GM23338 (cell line): ENCODE results near the gene PIGS. TPM values are rescaled to one million over a fixed set of nuclear protein-coding genes. Genes with fewer than 3 reads are reported as not detected.

Source experiments
- ATAC-seq: fragments of 200-7000 bp; cut with Tn5 transposase; 3 replicates; pipeline ENCODE4 v1.9.1; 2020
- DNase-seq: peaks from one replicate; pipeline ENCODE4 v3.0.0-alpha.2; 2015; ENCODE audit warnings: low spot score
- H2AFZ ChIP-seq: fragments of 200-600 bp; sonication (generic); 2 replicates; pipeline ENCODE4 v1.8.0; 2016; ENCODE audit warnings: antibody characterized with exemption, mild to moderate bottlenecking, moderate library complexity
- H3F3A ChIP-seq: fragments of 200-600 bp; sonication (generic); replicated peaks from 2 replicates; pipeline ENCODE4 v1.8.0; 2017; ENCODE audit warnings: antibody characterized with exemption, mixed run types, low read depth
- H3K27ac ChIP-seq: fragments of 200-600 bp; sonication (generic); 2 replicates; pipeline ENCODE4 v1.6.1; 2016; ENCODE audit warnings: low read depth
- H3K27me3 ChIP-seq: fragments of 200-600 bp; sonication (generic); 2 replicates; pipeline ENCODE4 v1.8.0; 2016; ENCODE audit warnings: mild to moderate bottlenecking, mixed run types, moderate library complexity; ENCODE audit not compliant: insufficient read depth
- H3K36me3 ChIP-seq: fragments of 200-600 bp; sonication (generic); 2 replicates; pipeline ENCODE4 v1.8.0; 2016; ENCODE audit warnings: mild to moderate bottlenecking; ENCODE audit not compliant: insufficient read depth
- H3K4me1 ChIP-seq: fragments of 200-600 bp; sonication (generic); 2 replicates; pipeline ENCODE4 v1.8.0; 2016; ENCODE audit warnings: mild to moderate bottlenecking, moderate library complexity; ENCODE audit not compliant: insufficient read depth
- H3K4me2 ChIP-seq: fragments of 200-600 bp; sonication (generic); 2 replicates; pipeline ENCODE4 v1.7.1; 2017; ENCODE audit warnings: mixed run types
- H3K4me3 ChIP-seq: fragments of 200-600 bp; sonication (generic); 2 replicates; pipeline ENCODE4 v1.6.1; 2016; ENCODE audit warnings: mixed run types
- H3K79me2 ChIP-seq: fragments of 200-600 bp; sonication (generic); replicated peaks from 2 replicates; pipeline ENCODE4 v1.8.0; 2017; ENCODE audit warnings: mild to moderate bottlenecking; ENCODE audit not compliant: insufficient read depth
- H3K9me2 ChIP-seq: fragments of 200-600 bp; sonication (generic); 2 replicates; pipeline ENCODE4 v1.8.0; 2017; ENCODE audit not compliant: insufficient read depth
- H4K20me1 ChIP-seq: fragments of 200-600 bp; sonication (generic); replicated peaks from 2 replicates; pipeline ENCODE4 v1.8.0; 2017; ENCODE audit warnings: mild to moderate bottlenecking; ENCODE audit not compliant: insufficient read depth
- H3K27ac Mint-ChIP-seq: 2 replicates; pipeline ENCODE4 v1.8.0; 2020; ENCODE audit warnings: inconsistent platforms, mild to moderate bottlenecking, moderate library complexity, mixed read lengths
- H3K27me3 Mint-ChIP-seq: 3 replicates; pipeline ENCODE4 v1.8.0; 2022; ENCODE audit warnings: low read depth, mild to moderate bottlenecking, moderate library complexity, mixed read lengths, inconsistent platforms; ENCODE audit not compliant: insufficient read depth, poor library complexity
- H3K36me3 Mint-ChIP-seq: 3 replicates; pipeline ENCODE4 v1.8.0; 2021; ENCODE audit warnings: low read depth, mild to moderate bottlenecking, inconsistent platforms, moderate library complexity, mixed read lengths
- H3K4me1 Mint-ChIP-seq: 3 replicates; pipeline ENCODE4 v1.8.0; 2020; ENCODE audit warnings: mild to moderate bottlenecking, inconsistent platforms, mixed read lengths
- H3K4me3 Mint-ChIP-seq: 3 replicates; pipeline ENCODE4 v1.8.0; 2021; ENCODE audit warnings: moderate library complexity, mild to moderate bottlenecking, inconsistent platforms, mixed read lengths
- H3K9me3 Mint-ChIP-seq: 3 replicates; pipeline ENCODE4 v1.8.0; 2020; ENCODE audit warnings: moderate library complexity, mild to moderate bottlenecking, inconsistent platforms, mixed read lengths
- CREB1 ChIP-seq: fragments of 250-450 bp; sonication (Bioruptor Pico); IDR thresholded peaks from 2 replicates; pipeline ENCODE4 v1.5.0; 2020; ENCODE audit warnings: low read depth, mild to moderate bottlenecking, moderate library complexity
- JUNB ChIP-seq: IDR thresholded peaks from one replicate; pipeline ENCODE4 v1.6.1; 2016; ENCODE audit warnings: antibody characterized with exemption; ENCODE audit not compliant: unreplicated experiment
- NANOG ChIP-seq: IDR thresholded peaks from 2 replicates; pipeline ENCODE4 v1.6.1; 2016; ENCODE audit warnings: antibody characterized with exemption, borderline replicate concordance
- POLR2AphosphoS5 ChIP-seq: IDR thresholded peaks from 2 replicates; pipeline ENCODE4 v1.6.1; 2016; ENCODE audit warnings: antibody characterized with exemption, low read depth
- STAT1 ChIP-seq: IDR thresholded peaks from one replicate; pipeline ENCODE4 v1.6.1; 2016; ENCODE audit warnings: antibody characterized with exemption; ENCODE audit not compliant: unreplicated experiment
- ZNF114 ChIP-seq: fragments of 250-450 bp; sonication (Bioruptor Pico); IDR thresholded peaks from 2 replicates; pipeline ENCODE4 v1.5.0; 2020; ENCODE audit warnings: mild to moderate bottlenecking, moderate library complexity
- polyA plus RNA-seq: library from polyadenylated mRNA; unstranded; fragments of >200 nt; fragmentation: Nextera tagmentation; extraction: Ambion mirVana; gene quantifications from 2 replicates; pipeline ENCODE4 v1.2.1, GENCODE V29; 2016
- total RNA-seq: library from RNA; depleted of rRNA; stranded (reverse); fragments of >200 nt; shearing (Covaris generic); gene quantifications from 2 replicates; pipeline ENCODE4 v1.2.3, GENCODE V29; 2014
- TF ChIP-seq, protein P1 (sequence below), 2 experiments: fragments of 200-600 bp in 1 of 2; sonication (generic) in 1 of 2; conservative IDR thresholded peaks; 2 replicates each; pipeline versions ENCODE4 v1.5.1 to v1.6.1; 2016 to 2017; ENCODE audit warnings: antibody characterized with exemption in 2 of 2, low read depth in 2 of 2, mild to moderate bottlenecking in 2 of 2, moderate library complexity in 1 of 2
- TF ChIP-seq, protein P2 (sequence below): IDR thresholded peaks from 2 replicates; pipeline ENCODE4 v1.6.1; 2016; ENCODE audit warnings: antibody characterized with exemption
- TF ChIP-seq, protein P3 (sequence below): IDR thresholded peaks from one replicate; pipeline ENCODE4 v1.6.1; 2018; ENCODE audit warnings: antibody characterized with exemption; ENCODE audit not compliant: unreplicated experiment

Gene PIGS
- total and polyA plus RNA-seq, 2 experiments from 2014 or later, result 16.4 to 53.2 TPM

DNA sequence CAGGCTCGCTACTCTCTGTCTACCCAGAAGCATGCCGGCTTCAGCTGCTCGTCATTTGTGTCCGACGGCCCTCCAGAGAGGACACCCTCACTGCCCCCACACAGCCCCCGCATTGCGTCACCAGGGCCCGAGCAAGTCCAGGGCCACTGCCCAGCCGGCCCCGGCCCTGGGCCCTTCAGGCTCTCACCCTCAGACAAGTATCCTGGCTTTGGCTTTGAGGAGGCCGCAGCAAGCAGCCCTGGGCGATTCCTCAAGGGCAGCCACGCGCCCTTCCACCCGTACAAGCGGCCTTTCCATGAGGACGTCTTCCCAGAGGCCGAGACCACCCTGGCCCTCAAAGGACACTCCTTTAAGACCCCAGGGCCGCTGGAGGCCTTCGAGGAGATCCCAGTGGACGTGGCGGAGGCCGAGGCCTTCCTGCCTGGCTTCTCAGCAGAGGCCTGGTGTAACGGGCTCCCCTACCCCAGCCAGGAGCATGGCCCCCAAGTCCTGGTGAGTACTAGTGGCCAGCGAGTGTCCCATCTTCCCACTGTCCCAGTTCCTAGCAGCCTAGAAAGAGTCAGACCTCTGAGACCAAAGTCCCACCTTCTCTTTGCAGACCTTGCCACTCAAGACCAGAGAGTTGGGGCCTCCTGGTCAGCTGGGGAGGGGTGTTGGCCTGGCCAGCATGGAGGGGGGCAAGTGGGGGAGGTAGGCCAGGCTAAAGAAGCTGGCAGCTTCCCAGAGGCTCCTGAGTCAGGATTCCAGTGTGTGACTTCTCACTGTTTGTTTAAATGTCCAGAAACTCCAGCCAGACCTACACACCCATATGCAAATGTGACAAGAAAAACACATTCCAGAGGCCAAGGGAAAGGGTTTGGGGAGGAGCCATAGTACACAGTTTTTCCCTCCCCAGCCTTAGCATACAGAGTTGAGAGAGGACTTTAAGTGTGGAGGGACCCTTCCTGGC, 46.6 kb downstream of the PIGS start:
- TF ChIP-seq CREB1 (CRISPR knock-in tag), result no peak
- TF ChIP-seq, protein P1, sequence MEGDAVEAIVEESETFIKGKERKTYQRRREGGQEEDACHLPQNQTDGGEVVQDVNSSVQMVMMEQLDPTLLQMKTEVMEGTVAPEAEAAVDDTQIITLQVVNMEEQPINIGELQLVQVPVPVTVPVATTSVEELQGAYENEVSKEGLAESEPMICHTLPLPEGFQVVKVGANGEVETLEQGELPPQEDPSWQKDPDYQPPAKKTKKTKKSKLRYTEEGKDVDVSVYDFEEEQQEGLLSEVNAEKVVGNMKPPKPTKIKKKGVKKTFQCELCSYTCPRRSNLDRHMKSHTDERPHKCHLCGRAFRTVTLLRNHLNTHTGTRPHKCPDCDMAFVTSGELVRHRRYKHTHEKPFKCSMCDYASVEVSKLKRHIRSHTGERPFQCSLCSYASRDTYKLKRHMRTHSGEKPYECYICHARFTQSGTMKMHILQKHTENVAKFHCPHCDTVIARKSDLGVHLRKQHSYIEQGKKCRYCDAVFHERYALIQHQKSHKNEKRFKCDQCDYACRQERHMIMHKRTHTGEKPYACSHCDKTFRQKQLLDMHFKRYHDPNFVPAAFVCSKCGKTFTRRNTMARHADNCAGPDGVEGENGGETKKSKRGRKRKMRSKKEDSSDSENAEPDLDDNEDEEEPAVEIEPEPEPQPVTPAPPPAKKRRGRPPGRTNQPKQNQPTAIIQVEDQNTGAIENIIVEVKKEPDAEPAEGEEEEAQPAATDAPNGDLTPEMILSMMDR (conservative IDR thresholded peaks at IDR 0.05; ENCODE audit: low read depth in 2 of 2), result no peak
- peaks cover 3% of the 10 kb centered on the region; the same call in 2 of the 3 replicates for H3K4me1 Mint-ChIP-seq
- Histone ChIP-seq H3K27ac (no peak overlapping the region), H4K20me1 (no peaks in the 10 kb centered on the region), H3K36me3 (no peaks in the 10 kb centered on the region), H3F3A (no peaks in the 10 kb centered on the region), H3K79me2 (no peaks in the 10 kb centered on the region), H3K27me3 (no peaks in the 10 kb centered on the region), H3K4me2 (no peak overlapping the region), H3K9me2 (no peaks in the 10 kb centered on the region), H2AFZ (no peak overlapping the region), H3K4me1 (no peaks in the 10 kb centered on the region), H3K4me3 (no peak overlapping the region)
- no peak overlapping the region for H3K27ac Mint-ChIP-seq
- no peak for DNase-seq
- no peak overlapping the region for H3K4me3 Mint-ChIP-seq
- no peak for ATAC-seq
- H3K36me3 Mint-ChIP-seq, result no peaks in the 10 kb centered on the region; the same call in 2 of the 3 replicates
- no peaks in the 10 kb centered on the region; the same call in 2 of the 3 replicates for H3K9me3 Mint-ChIP-seq
- peaks cover 24% of the 10 kb centered on the region for H3K27me3 Mint-ChIP-seq

DNA sequence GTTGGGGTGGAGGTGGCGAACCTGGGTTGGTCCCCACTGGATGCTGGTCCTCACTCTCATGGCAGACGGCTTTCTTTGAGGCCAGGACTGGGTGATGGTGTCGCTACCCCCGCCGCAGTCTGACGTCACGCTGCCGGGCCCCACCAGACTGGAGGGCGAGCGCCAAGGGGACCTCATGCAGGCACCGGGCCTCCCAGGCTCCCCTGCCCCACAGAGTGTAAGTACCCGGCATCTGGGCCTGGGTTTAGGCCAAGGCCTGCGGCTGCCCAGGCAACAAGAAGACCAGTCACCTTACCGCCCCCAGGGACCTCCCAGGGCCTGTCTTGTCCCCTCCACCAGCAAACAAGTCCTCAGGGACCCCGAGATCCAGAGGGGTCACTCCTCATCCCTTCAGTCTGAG, 47.4 kb downstream of the PIGS start:
- Histone ChIP-seq H3F3A (no peaks in the 10 kb centered on the region), H4K20me1 (no peaks in the 10 kb centered on the region), H3K27me3 (no peaks in the 10 kb centered on the region), H3K36me3 (no peaks in the 10 kb centered on the region), H3K4me1 (no peaks in the 10 kb centered on the region), H3K4me3 (no peak overlapping the region), H2AFZ (no peak overlapping the region), H3K79me2 (no peaks in the 10 kb centered on the region), H3K27ac (no peak overlapping the region), H3K9me2 (no peaks in the 10 kb centered on the region), H3K4me2 (no peak overlapping the region)
- Mint-ChIP-seq H3K4me3 (no peak overlapping the region; the same call in 2 of the 3 replicates), H3K36me3 (no peaks in the 10 kb centered on the region; the same call in 2 of the 3 replicates), H3K27ac (no peak overlapping the region), H3K27me3 (peaks cover 24% of the 10 kb centered on the region), H3K4me1 (peaks cover 3% of the 10 kb centered on the region; the same call in 2 of the 3 replicates), H3K9me3 (no peaks in the 10 kb centered on the region; the same call in 2 of the 3 replicates)
- ATAC-seq (no peak), DNase-seq (no peak)
- TF ChIP-seq JUNB (no peak), ZNF114 (CRISPR knock-in tag) (no peak), POLR2AphosphoS5 (no peak), STAT1 (no peak)

DNA sequence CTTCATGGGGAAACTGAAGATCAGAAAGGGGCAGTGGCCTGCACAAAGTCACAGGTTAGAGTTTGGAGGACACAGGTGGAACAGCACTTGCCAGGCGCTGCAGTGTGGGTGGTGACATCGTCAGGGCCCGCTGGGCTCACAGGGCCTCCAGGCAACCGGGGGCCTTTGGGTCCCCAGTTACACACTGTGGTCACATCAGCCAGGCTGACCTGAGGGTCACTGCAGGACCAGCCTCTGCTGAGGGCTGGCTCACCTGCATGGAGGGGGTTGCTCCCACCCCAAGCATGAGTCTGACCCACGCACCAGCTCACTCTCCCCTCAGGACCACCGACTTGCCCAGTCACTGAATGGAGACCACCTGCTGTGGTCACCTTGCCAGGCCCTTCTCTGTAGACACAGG, 48.1 kb downstream of the PIGS start:
- no peak overlapping the region for H2AFZ ChIP-seq
- H3K27ac Mint-ChIP-seq, result no peak overlapping the region
- H3K9me3 Mint-ChIP-seq, result no peaks in the 10 kb centered on the region; the same call in 2 of the 3 replicates
- H3K36me3 Mint-ChIP-seq, result no peaks in the 10 kb centered on the region; the same call in 2 of the 3 replicates
- DNase-seq (no peak), ATAC-seq (no peak)
- no peaks in the 10 kb centered on the region for H3K36me3 ChIP-seq
- H3K4me1 ChIP-seq, result no peaks in the 10 kb centered on the region
- peaks cover 21% of the 10 kb centered on the region for H3K27me3 Mint-ChIP-seq
- H3K4me3 Mint-ChIP-seq, result no peak overlapping the region
- no peaks in the 10 kb centered on the region for H3K79me2 ChIP-seq
- H3F3A ChIP-seq, result no peaks in the 10 kb centered on the region
- H3K4me3 ChIP-seq, result no peak overlapping the region
- H3K27ac ChIP-seq, result no peak overlapping the region
- no peaks in the 10 kb centered on the region for H3K9me2 ChIP-seq
- H3K4me1 Mint-ChIP-seq, result peaks cover 3% of the 10 kb centered on the region; the same call in 2 of the 3 replicates
- no peaks in the 10 kb centered on the region for H4K20me1 ChIP-seq
- no peaks in the 10 kb centered on the region for H3K27me3 ChIP-seq
- H3K4me2 ChIP-seq, result no peak overlapping the region
- TF ChIP-seq STAT1 (no peak), POLR2AphosphoS5 (no peak), NANOG (no peak), ZNF114 (CRISPR knock-in tag) (no peak)
- TF ChIP-seq, protein P2, sequence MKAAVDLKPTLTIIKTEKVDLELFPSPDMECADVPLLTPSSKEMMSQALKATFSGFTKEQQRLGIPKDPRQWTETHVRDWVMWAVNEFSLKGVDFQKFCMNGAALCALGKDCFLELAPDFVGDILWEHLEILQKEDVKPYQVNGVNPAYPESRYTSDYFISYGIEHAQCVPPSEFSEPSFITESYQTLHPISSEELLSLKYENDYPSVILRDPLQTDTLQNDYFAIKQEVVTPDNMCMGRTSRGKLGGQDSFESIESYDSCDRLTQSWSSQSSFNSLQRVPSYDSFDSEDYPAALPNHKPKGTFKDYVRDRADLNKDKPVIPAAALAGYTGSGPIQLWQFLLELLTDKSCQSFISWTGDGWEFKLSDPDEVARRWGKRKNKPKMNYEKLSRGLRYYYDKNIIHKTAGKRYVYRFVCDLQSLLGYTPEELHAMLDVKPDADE, result no peak
- TF ChIP-seq, protein P3, sequence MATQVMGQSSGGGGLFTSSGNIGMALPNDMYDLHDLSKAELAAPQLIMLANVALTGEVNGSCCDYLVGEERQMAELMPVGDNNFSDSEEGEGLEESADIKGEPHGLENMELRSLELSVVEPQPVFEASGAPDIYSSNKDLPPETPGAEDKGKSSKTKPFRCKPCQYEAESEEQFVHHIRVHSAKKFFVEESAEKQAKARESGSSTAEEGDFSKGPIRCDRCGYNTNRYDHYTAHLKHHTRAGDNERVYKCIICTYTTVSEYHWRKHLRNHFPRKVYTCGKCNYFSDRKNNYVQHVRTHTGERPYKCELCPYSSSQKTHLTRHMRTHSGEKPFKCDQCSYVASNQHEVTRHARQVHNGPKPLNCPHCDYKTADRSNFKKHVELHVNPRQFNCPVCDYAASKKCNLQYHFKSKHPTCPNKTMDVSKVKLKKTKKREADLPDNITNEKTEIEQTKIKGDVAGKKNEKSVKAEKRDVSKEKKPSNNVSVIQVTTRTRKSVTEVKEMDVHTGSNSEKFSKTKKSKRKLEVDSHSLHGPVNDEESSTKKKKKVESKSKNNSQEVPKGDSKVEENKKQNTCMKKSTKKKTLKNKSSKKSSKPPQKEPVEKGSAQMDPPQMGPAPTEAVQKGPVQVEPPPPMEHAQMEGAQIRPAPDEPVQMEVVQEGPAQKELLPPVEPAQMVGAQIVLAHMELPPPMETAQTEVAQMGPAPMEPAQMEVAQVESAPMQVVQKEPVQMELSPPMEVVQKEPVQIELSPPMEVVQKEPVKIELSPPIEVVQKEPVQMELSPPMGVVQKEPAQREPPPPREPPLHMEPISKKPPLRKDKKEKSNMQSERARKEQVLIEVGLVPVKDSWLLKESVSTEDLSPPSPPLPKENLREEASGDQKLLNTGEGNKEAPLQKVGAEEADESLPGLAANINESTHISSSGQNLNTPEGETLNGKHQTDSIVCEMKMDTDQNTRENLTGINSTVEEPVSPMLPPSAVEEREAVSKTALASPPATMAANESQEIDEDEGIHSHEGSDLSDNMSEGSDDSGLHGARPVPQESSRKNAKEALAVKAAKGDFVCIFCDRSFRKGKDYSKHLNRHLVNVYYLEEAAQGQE, result no peak
